Thymus (tissue), 11 donors: Measurements from ENCODE around the gene CDH4. TPM values are rescaled to one million over a fixed set of nuclear protein-coding genes. Genes with fewer than 3 reads are reported as not detected.

ENCODE experiments used
- DNase-seq, 9 donors: peaks; one replicate each; pipeline ENCODE4 v3.0.0-alpha.2; 2013; ENCODE audit warnings: low spot score in 9 of 9, low read depth in 6 of 9, missing footprints in 1 of 9
- H3K27ac ChIP-seq, 2 donors: one replicate each; pipeline ENCODE4 v1.5.1; 2013; ENCODE audit warnings: control low read depth in 1 of 2, low read depth in 1 of 2, low read length in 1 of 2, mild to moderate bottlenecking in 1 of 2, moderate library complexity in 1 of 2
- H3K27me3 ChIP-seq, 2 donors: one replicate each; pipeline ENCODE4 v1.5.1; 2013; ENCODE audit warnings: low read length in 1 of 2; ENCODE audit not compliant: control insufficient read depth in 2 of 2, insufficient read depth in 1 of 2
- H3K36me3 ChIP-seq, 2 donors: one replicate each; pipeline ENCODE4 v1.5.1; 2013; ENCODE audit warnings: low read length in 1 of 2, mild to moderate bottlenecking in 1 of 2, moderate library complexity in 1 of 2; ENCODE audit not compliant: control insufficient read depth in 2 of 2, insufficient read depth in 2 of 2
- H3K4me1 ChIP-seq, 2 donors: one replicate each; pipeline ENCODE4 v1.5.1; 2013; ENCODE audit warnings: low read length in 2 of 2; ENCODE audit not compliant: control insufficient read depth in 2 of 2, insufficient read depth in 2 of 2
- H3K4me3 ChIP-seq, 2 donors: one replicate each; pipeline ENCODE4 v1.5.1; 2013; ENCODE audit warnings: low read length in 2 of 2, control low read depth in 1 of 2, mild to moderate bottlenecking in 1 of 2
- H3K9me3 ChIP-seq, 2 donors: one replicate each; pipeline ENCODE4 v1.5.1; 2013; ENCODE audit warnings: low read length in 1 of 2, mild to moderate bottlenecking in 1 of 2; ENCODE audit not compliant: control insufficient read depth in 2 of 2, insufficient read depth in 1 of 2
- WGBS: extraction: QIAGEN DNeasy Blood & Tissue Kit; methylation state at CpG from one replicate; pipeline ENCODE4 v1.1.7; 2013; 5-methylcytosine and 5-hydroxymethylcytosine counted together
- polyA plus RNA-seq: library from polyadenylated mRNA; stranded (reverse); fragments of 200-250 nt; gene quantifications from one replicate; pipeline ENCODE4 v1.2.3, GENCODE V29; 2013
- total RNA-seq: library from RNA; stranded (reverse); fragments of 120-200 nt; gene quantifications from one replicate; pipeline ENCODE4 v1.2.4, GENCODE V29; 2013
- donor health status: healthy.

The CDH4 gene
- total and polyA plus RNA-seq, 2 donors: 0.34 to 0.61 TPM

GRCh38 chr20:61926796-61927192, 674.7 kb downstream of the CDH4 start:
- Histone ChIP-seq H3K4me3 (no peak overlapping the region), H3K9me3 (peaks cover 0 to 4% of the 10 kb centered on the region in 2 donors), H3K36me3 (no peaks in the 10 kb centered on the region), H3K27me3 (no peaks in the 10 kb centered on the region), H3K27ac (no peak overlapping the region), H3K4me1 (no peaks in the 10 kb centered on the region)
- no peak for DNase-seq
- WGBS: 97% methylated on average over 23 of the region's 23 CpGs

DNA sequence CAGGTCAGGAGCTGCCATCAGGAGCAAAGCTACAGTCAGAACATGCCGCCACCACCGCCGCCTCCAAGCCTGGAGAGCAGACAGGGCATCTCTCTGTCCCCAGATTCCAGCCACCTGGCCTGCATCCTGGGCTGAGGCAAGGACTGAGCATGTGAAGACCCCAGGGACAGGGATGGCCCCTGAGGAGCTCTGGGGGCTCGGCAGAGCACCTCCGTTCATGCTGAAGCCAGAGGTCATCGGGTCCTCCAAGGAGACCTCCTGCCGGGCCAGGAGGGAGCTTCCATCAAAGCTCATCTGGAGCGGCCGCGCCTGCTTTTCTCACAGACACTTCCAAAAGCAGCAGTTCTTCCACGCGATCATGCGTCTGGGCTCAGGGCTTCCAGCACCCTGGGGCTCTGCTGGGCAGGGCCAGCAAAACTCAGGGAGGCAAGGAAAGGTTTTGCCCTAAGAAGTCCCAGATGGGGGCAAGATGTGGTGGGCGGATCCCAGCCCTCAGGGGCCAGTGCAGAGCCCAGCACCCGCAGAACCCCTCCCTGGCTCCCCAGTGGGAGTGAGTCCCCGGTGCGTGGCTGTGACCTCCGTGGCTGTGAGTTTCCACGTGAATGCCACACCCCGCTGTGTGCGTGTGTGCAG, 675.2 kb downstream of the CDH4 start:
- Histone ChIP-seq H3K4me3 (no peak overlapping the region), H3K36me3 (no peaks in the 10 kb centered on the region), H3K4me1 (no peaks in the 10 kb centered on the region), H3K9me3 (peaks cover 0 to 4% of the 10 kb centered on the region in 2 donors), H3K27me3 (no peaks in the 10 kb centered on the region), H3K27ac (no peak overlapping the region)
- 91% methylated on average over 21 of the region's 21 CpGs for WGBS
- no peak for DNase-seq

- Histone ChIP-seq H3K9me3 (peaks cover 0 to 4% of the 10 kb centered on the region in 2 donors), H3K4me1 (no peaks in the 10 kb centered on the region), H3K27me3 (no peaks in the 10 kb centered on the region), H3K36me3 (no peaks in the 10 kb centered on the region), H3K27ac (no peak overlapping the region), H3K4me3 (no peak overlapping the region)
- DNase-seq: no peak
- WGBS: 96% methylated on average over 43 of the region's 43 CpGs
These were observed 675.9 kb downstream of the CDH4 start for GRCh38 chr20:61927826-61928541.

DNA sequence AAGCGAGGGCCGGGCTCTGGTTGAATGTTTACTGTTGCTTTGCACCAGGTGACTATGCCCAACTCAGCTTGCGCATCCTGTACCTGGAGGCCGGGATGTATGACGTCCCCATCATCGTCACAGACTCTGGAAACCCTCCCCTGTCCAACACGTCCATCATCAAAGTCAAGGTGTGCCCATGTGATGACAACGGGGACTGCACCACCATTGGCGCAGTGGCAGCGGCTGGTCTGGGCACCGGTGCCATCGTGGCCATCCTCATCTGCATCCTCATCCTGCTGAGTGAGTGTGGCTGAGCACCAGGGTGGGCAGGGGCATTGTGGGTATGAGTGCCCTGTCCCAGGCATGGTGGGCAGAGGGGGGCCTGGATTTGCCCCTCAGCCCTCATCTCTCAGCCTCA, 677.5 kb downstream of the CDH4 start:
- DNase-seq: no peak
- 98% methylated on average over 12 of the region's 12 CpGs for WGBS
- Histone ChIP-seq H3K27ac (no peak overlapping the region), H3K4me3 (no peak overlapping the region), H3K4me1 (no peaks in the 10 kb centered on the region), H3K9me3 (peaks cover 0 to 4% of the 10 kb centered on the region in 2 donors), H3K27me3 (peaks cover 0 to 4% of the 10 kb centered on the region in 2 donors), H3K36me3 (no peaks in the 10 kb centered on the region)

GRCh38 chr20:61929971-61930666, 678.1 kb downstream of the CDH4 start:
- Histone ChIP-seq H3K27ac (no peak overlapping the region), H3K9me3 (peaks cover 0 to 4% of the 10 kb centered on the region in 2 donors), H3K4me3 (no peak overlapping the region), H3K36me3 (no peaks in the 10 kb centered on the region), H3K4me1 (no peaks in the 10 kb centered on the region), H3K27me3 (peaks cover 0 to 4% of the 10 kb centered on the region in 2 donors)
- WGBS: 94% methylated on average over 12 of the region's 12 CpGs
- DNase-seq: no peak

- peaks cover 0 to 4% of the 10 kb centered on the region in 2 donors for H3K9me3 ChIP-seq
- WGBS: 89% methylated on average over 28 of the region's 28 CpGs
- DNase-seq: peak in 3 of 9 donors; percentile 7 to 25 (median 10)
- H3K27me3 ChIP-seq: peaks cover 0 to 4% of the 10 kb centered on the region in 2 donors
- no peak overlapping the region for H3K4me3 ChIP-seq
- H3K4me1 ChIP-seq: no peaks in the 10 kb centered on the region
- H3K27ac ChIP-seq: no peak overlapping the region
- H3K36me3 ChIP-seq: no peaks in the 10 kb centered on the region
These were observed 678.9 kb downstream of the CDH4 start for GRCh38 chr20:61930776-61931475.

DNA sequence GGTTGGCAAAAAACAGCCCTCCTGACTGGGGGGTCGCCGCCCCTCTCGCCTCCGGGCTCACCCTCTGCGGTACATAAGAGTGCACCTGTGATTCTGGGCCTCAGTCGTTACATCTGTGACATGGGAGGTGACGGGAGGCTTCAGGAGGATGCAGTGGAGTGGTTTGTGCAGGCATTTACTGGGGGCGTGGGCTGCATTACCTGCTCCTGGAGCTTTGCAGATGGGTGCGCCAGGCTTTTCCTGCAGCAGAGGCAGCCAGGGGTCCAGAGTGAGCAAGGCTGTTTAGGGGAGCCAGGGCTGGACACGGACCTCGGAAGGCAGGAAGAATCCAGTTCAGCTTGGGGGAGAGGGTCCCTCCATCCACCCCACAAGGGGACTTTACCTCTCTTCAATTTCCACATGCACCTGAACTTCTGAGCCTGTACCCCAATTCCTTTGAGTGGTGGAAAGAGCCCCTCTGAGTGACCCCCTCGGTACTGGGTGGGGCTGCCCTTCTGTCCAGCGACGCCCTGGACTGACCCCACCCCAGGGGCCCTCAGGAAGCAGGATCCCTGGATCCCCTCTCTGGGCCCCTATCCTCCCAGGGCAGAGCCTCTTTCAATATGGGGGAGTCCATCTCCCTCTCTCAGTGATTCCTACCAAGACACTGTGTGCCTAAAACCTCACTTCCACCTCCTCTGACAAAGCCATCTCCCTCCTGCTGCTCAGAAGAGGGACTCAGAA, 679.6 kb downstream of the CDH4 start:
- WGBS: 94% methylated on average over 14 of the region's 14 CpGs
- no peak for DNase-seq

DNA sequence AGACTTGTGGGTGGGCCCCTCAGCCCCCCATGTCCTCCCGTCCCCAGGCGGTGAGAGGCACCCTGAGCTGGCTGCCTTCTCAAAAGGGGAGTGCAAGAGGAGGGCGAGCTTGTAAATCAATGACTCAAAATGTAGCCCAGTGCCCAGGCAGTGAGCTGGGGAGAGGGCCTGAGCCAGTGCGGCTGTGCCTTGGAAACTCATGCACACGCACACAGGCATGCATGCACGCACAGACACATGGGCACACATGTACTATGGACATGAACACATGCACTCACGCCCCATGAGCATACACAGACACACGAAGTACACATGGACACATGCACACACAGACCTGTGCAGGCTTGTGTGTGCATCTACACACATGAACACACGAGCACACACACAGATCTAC, 680.1 kb downstream of the CDH4 start:
- Histone ChIP-seq H3K4me3 (no peak overlapping the region), H3K9me3 (peaks cover 0 to 4% of the 10 kb centered on the region in 2 donors), H3K27me3 (peaks cover 0 to 4% of the 10 kb centered on the region in 2 donors), H3K36me3 (no peaks in the 10 kb centered on the region), H3K4me1 (no peaks in the 10 kb centered on the region), H3K27ac (no peak overlapping the region)
- DNase-seq: no peak
- WGBS: 95% methylated on average over 9 of the region's 9 CpGs

More for the DNA sequence above, 679.6 kb downstream of the CDH4 start:
- Histone ChIP-seq H3K9me3 (peaks cover 0 to 4% of the 10 kb centered on the region in 2 donors), H3K27ac (no peak overlapping the region), H3K4me1 (no peaks in the 10 kb centered on the region), H3K27me3 (peaks cover 0 to 4% of the 10 kb centered on the region in 2 donors), H3K4me3 (no peak overlapping the region), H3K36me3 (no peaks in the 10 kb centered on the region)
